ENCODE measurements around the gene C12orf57. TPM values are rescaled to one million over a fixed set of nuclear protein-coding genes. Genes with fewer than 3 reads are reported as not detected.

Gene C12orf57
- total and polyA plus RNA-seq, 2 experiments from 2014 or later, result 204 to 262 TPM

- 0 out of 2 replicates have a peak, but pooled peaks cover 10% of the 10 kb centered on the region for H3K79me2 ChIP-seq (replicated peaks; ENCODE audit: insufficient read depth)
- H3K9me2 ChIP-seq (ENCODE audit: insufficient read depth), result no peaks in the 10 kb centered on the region
- Mint-ChIP-seq H3K4me1 (peaks cover 60% of the 10 kb centered on the region), H3K4me3 (no peak overlapping the region), H3K9me3 (peaks cover 6% of the 10 kb centered on the region; the same call in 2 of the 3 replicates), H3K27ac (no peak overlapping the region; the same call in 1 of the 2 replicates), H3K27me3 (ENCODE audit: insufficient read depth, low read depth, poor library complexity) (peaks cover 59% of the 10 kb centered on the region), H3K36me3 (ENCODE audit: low read depth) (peaks cover 41% of the 10 kb centered on the region)
- H2AFZ ChIP-seq, result no peak overlapping the region
- no peak overlapping the region for H3K27ac ChIP-seq (ENCODE audit: low read depth)
- no peaks in the 10 kb centered on the region for H3K36me3 ChIP-seq (ENCODE audit: insufficient read depth)
- peaks cover 40% of the 10 kb centered on the region for H3F3A ChIP-seq (replicated peaks; ENCODE audit: low read depth)
- H3K4me2 ChIP-seq, result no peak overlapping the region
- H3K27me3 ChIP-seq (ENCODE audit: insufficient read depth), result no peaks in the 10 kb centered on the region
- peaks cover 25% of the 10 kb centered on the region for H3K4me1 ChIP-seq (ENCODE audit: insufficient read depth)
- H3K4me3 ChIP-seq, result no peak overlapping the region
- ATAC-seq (no peak), DNase-seq (ENCODE audit: low spot score) (no peak)
- TF ChIP-seq POLR2AphosphoS5 (IDR thresholded peaks at IDR 0.05; ENCODE audit: low read depth) (no peak), REST (IDR thresholded peaks at IDR 0.05; ENCODE audit: unreplicated experiment) (no peak), ETS1 (IDR thresholded peaks at IDR 0.05) (no peak), ZNF462 (CRISPR knock-in tag; IDR thresholded peaks at IDR 0.05) (no peak), STAT1 (IDR thresholded peaks at IDR 0.05; ENCODE audit: unreplicated experiment) (no peak), ZNF114 (CRISPR knock-in tag; IDR thresholded peaks at IDR 0.05) (no peak), ZNF331 (CRISPR knock-in tag; IDR thresholded peaks at IDR 0.05; ENCODE audit: low read depth) (no peak), CTCF (conservative IDR thresholded peaks at IDR 0.05; ENCODE audit: low read depth in 2 of 2) (no peak), EZH2phosphoT487 (IDR thresholded peaks at IDR 0.05; ENCODE audit: unreplicated experiment) (no peak), EZH2 (IDR thresholded peaks at IDR 0.05; ENCODE audit: low read depth, unreplicated experiment) (no peak), CREB1 (CRISPR knock-in tag; IDR thresholded peaks at IDR 0.05; ENCODE audit: low read depth) (no peak), JUNB (IDR thresholded peaks at IDR 0.05; ENCODE audit: unreplicated experiment) (no peak), NANOG (IDR thresholded peaks at IDR 0.05; ENCODE audit: borderline replicate concordance) (no peak)
- no peaks in the 10 kb centered on the region; the same call in 1 of the 2 replicates for H4K20me1 ChIP-seq (replicated peaks; ENCODE audit: insufficient read depth)
Measured at GRCh38 chr12:6941267-6941666, 2.6 kb upstream of the C12orf57 start.
